Subcutaneous adipose tissue (tissue), 4 donors: ENCODE measurements around the gene HMMR. TPM values are rescaled to one million over a fixed set of nuclear protein-coding genes. Genes with fewer than 3 reads are reported as not detected.

Source experiments
- CTCF ChIP-seq: fragments of 450-650 bp; IDR thresholded peaks from one replicate; pipeline ENCODE4 v1.5.1; 2016; ENCODE audit warnings: low read depth, mild to moderate bottlenecking, control low read depth, antibody characterized with exemption, moderate library complexity
- small RNA-seq: library from RNA; depleted of rRNA; stranded (forward); fragments of <200 nt; gene quantifications from one replicate; pipeline ENCODE3, GENCODE V24; 2016
- total RNA-seq, 4 donors: library from RNA; depleted of rRNA; stranded (reverse); fragments of >200 nt; gene quantifications; one replicate each; pipeline ENCODE4 v1.1.0, GENCODE V29; 2016

HMMR gene
- total RNA-seq, 4 donors from 2014 or later, result 0.33 to 2.0 (median 1.5) TPM; not detected in 1

GRCh38 chr5:163535290-163535689 is 74.9 kb downstream of the HMMR start:
- TF ChIP-seq CTCF, result no peak

- no peak for TF ChIP-seq CTCF
Measured at GRCh38 chr5:163540696-163541095, 80.3 kb downstream of the HMMR start.

Small RNA genes within 50 kb of the gene (small RNA-seq; reads per million reads assigned to genes)
- gene AC008723.1, result not detected

Other genes with a start within 250 kb of the HMMR start
- 100 to 1,000 TPM; 155 to 203 (median 187) TPM for gene CCNG1, start 23.0 kb upstream of the HMMR start, total RNA-seq
- gene NUDCD2, start 530 bp upstream of the HMMR start, total RNA-seq, result 1 to 10 TPM; 4.1 to 9.7 (median 5.8) TPM
- 10 to 100 TPM; 38.8 to 73.6 (median 57.6) TPM for gene MAT2B, start 45.0 kb downstream of the HMMR start, total RNA-seq